AG08396 (cell line): ENCODE data around the gene LRRC56.
A peak's percentile ranks its signal among the peaks of the same experiment; 100 is the strongest.

Experiments
- DNase-seq: peaks from one replicate; pipeline ENCODE4 v3.0.0; 2012; ENCODE audit warnings: low spot score, mixed read lengths

Gene LRRC56

GRCh38 chr11:536841-537621, at the start of gene LRRC56:
LRRC56 (plus strand) TSS chr11:537527; CDS start chr11:540685, 3,158 bp downstream.
- peak; percentile 98 for DNase-seq

- DNase-seq, result no peak
Observed at GRCh38 chr11:487571-488021, 49.7 kb upstream of the LRRC56 start.

GRCh38 chr11:488062-488461, 49.3 kb upstream of the LRRC56 start:
- DNase-seq, result no peak

GRCh38 chr11:488579-488978, 48.7 kb upstream of the LRRC56 start:
- no peak for DNase-seq

- no peak for DNase-seq
Observed at GRCh38 chr11:488992-489391, 48.3 kb upstream of the LRRC56 start.

GRCh38 chr11:489610-490185, 47.6 kb upstream of the LRRC56 start:
- DNase-seq, result no peak

- DNase-seq, result no peak
Observed at GRCh38 chr11:490186-490929, 47.0 kb upstream of the LRRC56 start.

- DNase-seq, result no peak
Observed at GRCh38 chr11:490930-491260, 46.4 kb upstream of the LRRC56 start.

- no peak for DNase-seq
Observed at GRCh38 chr11:491358-491757, 46.0 kb upstream of the LRRC56 start.

GRCh38 chr11:492427-493226, 44.7 kb upstream of the LRRC56 start:
- DNase-seq, result no peak

GRCh38 chr11:494761-495536, 42.4 kb upstream of the LRRC56 start:
- DNase-seq, result no peak

- no peak for DNase-seq
Observed at GRCh38 chr11:495537-495931, 41.8 kb upstream of the LRRC56 start.

- DNase-seq, result no peak
Observed at GRCh38 chr11:496834-497564, 40.3 kb upstream of the LRRC56 start.

- DNase-seq, result no peak
Observed at GRCh38 chr11:497565-498296, 39.6 kb upstream of the LRRC56 start.

GRCh38 chr11:498297-499181, 38.8 kb upstream of the LRRC56 start:
- no peak for DNase-seq

- no peak for DNase-seq
Observed at GRCh38 chr11:499201-500076, 37.9 kb upstream of the LRRC56 start.

GRCh38 chr11:501001-501682, 36.2 kb upstream of the LRRC56 start:
- no peak for DNase-seq
